ENCODE measurements around the gene SH3BP2.

The SH3BP2 gene

GRCh38 chr4:2879026-2879425 is 86.1 kb downstream of the SH3BP2 start:
- CTCF ChIA-PET: interaction anchor here (0.9 to 1.6 kb wide), 4 partner anchors 10 to 30 kb away, joined by 3 to 4 read pairs (median 4); no protein-coding TSS in a partner anchor
- no peak for TF ChIP-seq CTCF (IDR thresholded peaks at IDR 0.05; ENCODE audit: control extremely low read depth, extremely low read depth, low read depth, missing control alignments)
- POLR2A ChIA-PET: no interaction called here
- DNase-seq (ENCODE audit: extremely low spot score): no peak

GRCh38 chr4:2881431-2881830 is 88.5 kb downstream of the SH3BP2 start:
- no peak for TF ChIP-seq CTCF (IDR thresholded peaks at IDR 0.05; ENCODE audit: control extremely low read depth, extremely low read depth, low read depth, missing control alignments)
- no peak for DNase-seq (ENCODE audit: extremely low spot score)
- ChIA-PET CTCF (interaction anchor here (0.8 to 1.5 kb wide), 4 partner anchors 10 to 118 kb away, joined by 3 to 5 read pairs (median 4); no protein-coding TSS in a partner anchor), POLR2A (no interaction called here)

- no peak for DNase-seq (ENCODE audit: extremely low spot score)
- no peak for TF ChIP-seq CTCF (IDR thresholded peaks at IDR 0.05; ENCODE audit: control extremely low read depth, extremely low read depth, low read depth, missing control alignments)
- CTCF ChIA-PET: interaction anchor here (1.0 kb wide), 3 partner anchors 9 to 119 kb away, joined by 3 to 4 read pairs (median 3); no protein-coding TSS in a partner anchor
- POLR2A ChIA-PET: no interaction called here
These were observed 89.5 kb downstream of the SH3BP2 start for GRCh38 chr4:2882341-2882740.

GRCh38 chr4:2886161-2886560 is 93.3 kb downstream of the SH3BP2 start:
- CTCF ChIA-PET: interaction anchor here (1.1 to 1.2 kb wide), 2 partner anchors 25 to 40 kb away, joined by 3 read pairs; no protein-coding TSS in a partner anchor
- no peak for DNase-seq (ENCODE audit: extremely low spot score)
- TF ChIP-seq CTCF (IDR thresholded peaks at IDR 0.05; ENCODE audit: control extremely low read depth, extremely low read depth, low read depth, missing control alignments): no peak
- POLR2A ChIA-PET: no interaction called here

- CTCF ChIA-PET: interaction anchor here (1.1 to 1.2 kb wide), 2 partner anchors 25 to 40 kb away, joined by 3 read pairs; no protein-coding TSS in a partner anchor
- TF ChIP-seq CTCF (IDR thresholded peaks at IDR 0.05; ENCODE audit: control extremely low read depth, extremely low read depth, low read depth, missing control alignments): no peak
- DNase-seq (ENCODE audit: extremely low spot score): no peak
- POLR2A ChIA-PET: no interaction called here
These were observed 93.7 kb downstream of the SH3BP2 start for GRCh38 chr4:2886622-2887021.

GRCh38 chr4:2887343-2887742 is 94.5 kb downstream of the SH3BP2 start:
- DNase-seq (ENCODE audit: extremely low spot score): no peak
- ChIA-PET CTCF (no interaction called here), POLR2A (no interaction called here)
- TF ChIP-seq CTCF (IDR thresholded peaks at IDR 0.05; ENCODE audit: control extremely low read depth, extremely low read depth, low read depth, missing control alignments): no peak
